ENCODE results near the gene DCXR. TPM values are rescaled to one million over a fixed set of nuclear protein-coding genes. Genes with fewer than 3 reads are reported as not detected.
"Not testable (repeated sequence)": the region's sequence is repeated elsewhere in the genome, so short reads cannot be mapped to it uniquely, and the experiment has no call there.

DCXR gene
- total RNA-seq, 2 donors from 2014 or later: 169 to 213 TPM

DNA sequence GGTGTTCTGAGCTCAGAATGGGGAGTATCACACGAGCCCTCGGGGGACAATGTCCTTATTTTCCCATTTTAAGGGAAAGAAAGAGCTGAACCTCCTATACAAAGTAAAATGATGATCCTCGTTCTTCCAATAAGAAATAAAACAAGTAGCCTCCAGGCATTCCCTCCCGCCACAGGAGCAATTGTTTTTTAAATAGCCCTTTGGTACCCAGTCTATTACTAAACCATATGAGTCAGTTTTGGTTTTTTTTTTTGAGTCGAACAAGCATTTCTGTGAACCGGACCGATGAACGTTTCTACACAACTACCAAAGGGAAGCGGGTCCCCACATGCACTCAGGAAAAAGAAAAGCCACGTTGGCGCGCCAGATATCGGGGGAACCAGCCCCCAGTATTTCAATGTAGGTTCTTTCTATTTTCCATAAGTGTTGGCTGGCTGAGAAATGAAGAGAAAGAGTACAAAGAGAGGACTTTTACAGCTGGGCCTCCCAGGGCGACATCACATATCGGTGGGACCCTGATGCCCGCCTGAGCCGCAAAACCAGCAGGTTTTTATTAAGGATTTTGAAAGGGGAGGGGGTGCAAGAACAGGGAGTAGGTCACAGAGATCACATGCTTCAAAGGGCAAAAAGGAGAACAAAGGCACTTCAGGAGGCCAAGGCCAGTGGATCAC is 3.8 kb upstream of the DCXR start:
- no peaks in the 10 kb centered on the region for H3K9me3 ChIP-seq

DNA sequence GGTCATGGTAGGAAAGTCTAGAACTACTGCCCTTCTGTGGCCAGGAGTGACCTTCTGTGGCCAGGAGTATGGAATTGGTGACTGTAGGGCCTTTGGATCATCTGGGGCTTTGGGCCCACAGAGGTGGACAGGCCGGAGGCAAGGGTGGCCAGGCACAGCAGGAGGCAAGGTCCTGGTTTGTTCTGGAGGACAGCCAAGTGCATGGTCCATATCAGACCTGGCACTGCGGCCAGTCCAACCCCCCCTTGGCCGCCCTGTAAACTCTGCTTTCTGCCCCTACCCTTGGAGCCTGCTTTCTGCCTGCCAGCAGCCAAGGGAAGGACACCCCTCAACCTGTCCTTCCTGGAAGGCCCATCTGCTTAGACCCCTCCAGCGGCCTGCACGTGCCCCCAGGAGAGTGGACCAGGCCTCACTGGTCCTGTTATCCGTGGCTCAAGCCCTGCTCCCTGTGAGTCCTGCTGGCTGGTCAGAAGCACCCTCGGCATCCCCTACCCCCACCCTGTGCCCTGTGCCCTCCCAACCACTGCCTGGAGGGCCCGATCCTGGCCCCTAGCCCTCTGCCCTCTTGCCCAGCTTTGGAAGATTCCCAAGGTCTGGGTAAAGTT is 2.3 kb upstream of the DCXR start:
- TF ChIP-seq, protein P1, sequence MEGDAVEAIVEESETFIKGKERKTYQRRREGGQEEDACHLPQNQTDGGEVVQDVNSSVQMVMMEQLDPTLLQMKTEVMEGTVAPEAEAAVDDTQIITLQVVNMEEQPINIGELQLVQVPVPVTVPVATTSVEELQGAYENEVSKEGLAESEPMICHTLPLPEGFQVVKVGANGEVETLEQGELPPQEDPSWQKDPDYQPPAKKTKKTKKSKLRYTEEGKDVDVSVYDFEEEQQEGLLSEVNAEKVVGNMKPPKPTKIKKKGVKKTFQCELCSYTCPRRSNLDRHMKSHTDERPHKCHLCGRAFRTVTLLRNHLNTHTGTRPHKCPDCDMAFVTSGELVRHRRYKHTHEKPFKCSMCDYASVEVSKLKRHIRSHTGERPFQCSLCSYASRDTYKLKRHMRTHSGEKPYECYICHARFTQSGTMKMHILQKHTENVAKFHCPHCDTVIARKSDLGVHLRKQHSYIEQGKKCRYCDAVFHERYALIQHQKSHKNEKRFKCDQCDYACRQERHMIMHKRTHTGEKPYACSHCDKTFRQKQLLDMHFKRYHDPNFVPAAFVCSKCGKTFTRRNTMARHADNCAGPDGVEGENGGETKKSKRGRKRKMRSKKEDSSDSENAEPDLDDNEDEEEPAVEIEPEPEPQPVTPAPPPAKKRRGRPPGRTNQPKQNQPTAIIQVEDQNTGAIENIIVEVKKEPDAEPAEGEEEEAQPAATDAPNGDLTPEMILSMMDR (IDR thresholded peaks at IDR 0.05): no peak
- H3K4me3 ChIP-seq: no peak overlapping the region
- no peak overlapping the region for H3K27ac ChIP-seq

More for the DNA sequence above, 3.8 kb upstream of the DCXR start:
- peaks cover 0 to 12% of the 10 kb centered on the region in 2 donors for H3K4me1 ChIP-seq
- H3K4me3 ChIP-seq: no peak overlapping the region
- TF ChIP-seq, protein P1 (IDR thresholded peaks at IDR 0.05): no peak
- H3K27ac ChIP-seq: no peak overlapping the region
- no peaks in the 10 kb centered on the region for H3K36me3 ChIP-seq
- H3K27me3 ChIP-seq: no peaks in the 10 kb centered on the region
- no peak for DNase-seq (ENCODE audit: low spot score)

DNA sequence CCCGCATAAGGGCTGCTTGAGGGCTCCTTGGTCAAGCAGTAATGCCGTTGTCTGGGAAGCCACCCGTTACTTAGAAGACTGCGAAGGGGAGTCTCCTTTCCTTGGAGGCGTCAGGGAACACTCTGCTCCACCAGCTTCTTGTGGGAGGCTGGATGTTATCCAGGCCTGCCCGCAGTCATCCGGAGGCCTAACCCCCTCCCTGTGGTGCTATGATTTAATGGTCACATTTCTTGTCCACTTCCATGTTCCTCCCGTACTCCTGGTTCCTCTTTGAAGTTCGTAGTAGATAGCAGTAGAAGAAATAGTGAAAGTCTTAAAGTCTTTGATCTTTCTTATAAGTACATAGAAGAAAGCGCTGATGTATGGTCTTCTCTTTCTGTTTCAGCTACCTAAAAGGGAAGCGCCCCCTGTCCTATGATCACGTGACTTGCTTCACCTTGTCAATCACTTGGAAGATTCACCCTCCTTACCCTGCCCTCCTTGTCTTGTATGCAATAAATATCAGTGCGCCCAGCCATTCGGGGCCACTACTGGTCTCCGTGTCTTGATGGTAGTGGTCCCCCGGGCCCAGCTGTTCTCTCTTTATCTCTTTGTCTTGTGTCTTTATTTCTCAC is 1.4 kb upstream of the DCXR start:
- not testable (repeated sequence) for H3K9me3 ChIP-seq; H3K27me3 ChIP-seq; DNase-seq (ENCODE audit: low spot score); H3K36me3 ChIP-seq; H3K4me3 ChIP-seq; H3K27ac ChIP-seq
- H3K4me1 ChIP-seq: peaks cover 0 to 17% of the 10 kb centered on the region in 2 donors

More for the DNA sequence above, 2.3 kb upstream of the DCXR start:
- Histone ChIP-seq H3K27me3 (no peaks in the 10 kb centered on the region), H3K36me3 (no peaks in the 10 kb centered on the region), H3K4me1 (peaks cover 0 to 17% of the 10 kb centered on the region in 2 donors), H3K9me3 (no peaks in the 10 kb centered on the region)
- no peak for DNase-seq (ENCODE audit: low spot score)

DNA sequence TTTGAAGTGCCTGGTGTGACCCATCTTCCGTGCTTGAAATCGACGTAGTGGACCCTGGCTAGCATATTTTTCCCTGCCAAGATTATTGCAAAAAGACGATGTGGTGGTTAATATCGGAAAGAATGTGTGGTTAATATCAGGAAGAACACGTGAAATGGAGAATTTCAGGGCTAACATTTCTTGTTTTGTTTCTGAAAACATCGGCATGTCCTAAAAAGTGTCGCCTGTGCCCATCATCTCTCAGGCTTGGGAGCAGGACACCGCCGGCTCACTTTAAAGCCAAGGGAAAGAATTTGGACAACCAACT is 345 bp upstream of the DCXR start:
- H3K27me3 ChIP-seq: no peaks in the 10 kb centered on the region
- TF ChIP-seq, protein P1 (IDR thresholded peaks at IDR 0.05): no peak
- H3K36me3 ChIP-seq: no peaks in the 10 kb centered on the region
- peaks cover 0 to 17% of the 10 kb centered on the region in 2 donors for H3K4me1 ChIP-seq
- DNase-seq (ENCODE audit: low spot score): no peak
- peak overlapping the region; percentile 3 to 71 for H3K4me3 ChIP-seq
- peak overlapping the region; percentile 94 to 98 for H3K27ac ChIP-seq
- no peaks in the 10 kb centered on the region for H3K9me3 ChIP-seq

DNA sequence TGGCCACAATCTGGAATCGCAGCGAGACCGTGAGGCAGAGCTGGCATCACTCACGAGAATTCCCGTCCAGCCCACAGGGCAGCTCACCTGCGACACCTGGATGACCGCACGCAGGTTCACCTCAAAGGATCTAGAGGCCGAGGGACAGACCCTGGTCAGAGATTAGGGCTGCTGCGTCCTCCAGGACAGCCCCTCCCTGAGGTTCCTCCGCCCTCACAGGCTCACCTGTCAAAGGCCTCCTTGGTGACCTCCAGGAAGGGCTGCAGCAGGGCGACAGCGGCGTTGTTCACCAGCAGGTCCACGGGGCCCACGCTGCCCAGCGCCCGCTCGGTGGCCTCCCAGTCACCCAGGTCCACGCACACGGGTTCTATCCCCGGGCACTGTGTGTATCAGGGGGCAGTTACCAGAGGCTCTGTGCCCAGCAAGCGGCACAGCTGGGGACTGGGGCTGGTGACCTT is 834 bp downstream of the DCXR start:
- H3K27ac ChIP-seq: peak overlapping the region; percentile 94 to 98
- no peaks in the 10 kb centered on the region for H3K9me3 ChIP-seq
- H3K4me3 ChIP-seq: peak overlapping the region; percentile 68 to 71
- no peaks in the 10 kb centered on the region for H3K27me3 ChIP-seq
- no peaks in the 10 kb centered on the region for H3K36me3 ChIP-seq
- no peak for DNase-seq (ENCODE audit: low spot score)
- TF ChIP-seq, protein P1 (IDR thresholded peaks at IDR 0.05): no peak
- peaks cover 0 to 24% of the 10 kb centered on the region in 2 donors for H3K4me1 ChIP-seq

DNA sequence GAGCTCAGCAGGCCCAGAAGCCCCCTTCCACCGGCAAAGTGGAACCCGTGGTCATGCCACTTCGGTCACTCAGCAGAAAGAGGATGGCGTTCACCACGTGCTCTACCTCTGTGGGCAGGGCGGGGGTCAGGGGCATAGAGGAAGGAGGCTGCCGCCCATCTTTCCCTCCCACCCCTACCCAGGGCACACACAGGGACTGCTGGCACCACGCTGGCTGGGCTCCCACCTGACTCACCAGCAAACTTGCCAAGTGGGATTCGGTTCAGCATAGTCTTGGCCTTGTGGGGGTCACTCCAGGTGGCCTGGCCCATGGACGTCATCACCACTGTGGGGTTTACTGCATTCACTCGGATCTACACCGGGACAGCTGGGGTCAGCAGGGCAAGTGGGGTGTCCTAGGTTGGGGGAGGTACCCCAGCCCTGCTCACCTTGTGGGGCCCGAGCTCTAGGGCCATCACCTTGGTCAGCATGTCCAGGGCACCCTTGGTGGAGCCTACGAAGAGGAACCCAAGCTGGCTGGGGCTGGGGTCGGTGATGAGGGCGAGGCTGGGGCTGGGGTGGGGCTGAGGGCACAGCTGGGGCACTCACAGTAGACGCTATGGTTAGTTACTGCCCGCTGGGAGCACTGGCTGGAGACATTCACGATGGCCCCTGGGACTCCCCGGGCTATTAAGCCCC is 1.4 kb downstream of the DCXR start:
- no peaks in the 10 kb centered on the region for H3K36me3 ChIP-seq
- TF ChIP-seq, protein P1 (IDR thresholded peaks at IDR 0.05): no peak
- H3K27me3 ChIP-seq: no peaks in the 10 kb centered on the region
- peak overlapping the region; percentile 94 to 98 for H3K27ac ChIP-seq
- DNase-seq (ENCODE audit: low spot score): no peak
- H3K9me3 ChIP-seq: no peaks in the 10 kb centered on the region
- peak overlapping the region; percentile 68 to 71 for H3K4me3 ChIP-seq
- H3K4me1 ChIP-seq: peaks cover 0 to 25% of the 10 kb centered on the region in 2 donors
